ENCODE measurements around the gene PFN3.

Gene PFN3

GRCh38 chr5:177437623-177438022 lies 37.2 kb upstream of the PFN3 start:
- DNase-seq: no peak

- no peak for DNase-seq
Observed at GRCh38 chr5:177435847-177436536, 35.5 kb upstream of the PFN3 start.

GRCh38 chr5:177434942-177435738 lies 34.7 kb upstream of the PFN3 start:
- no peak for DNase-seq

GRCh38 chr5:177434437-177434836 lies 34.0 kb upstream of the PFN3 start:
- no peak for DNase-seq

GRCh38 chr5:177433658-177434217 lies 33.3 kb upstream of the PFN3 start:
- no peak for DNase-seq

- no peak for DNase-seq
Observed at GRCh38 chr5:177432839-177433657, 32.6 kb upstream of the PFN3 start.

GRCh38 chr5:177432143-177432838 lies 31.8 kb upstream of the PFN3 start:
- DNase-seq: no peak

GRCh38 chr5:177431317-177432142 lies 31.1 kb upstream of the PFN3 start:
- no peak for DNase-seq

- no peak for DNase-seq
Observed at GRCh38 chr5:177430972-177431316, 30.5 kb upstream of the PFN3 start.

- DNase-seq: no peak
Observed at GRCh38 chr5:177430140-177430951, 29.9 kb upstream of the PFN3 start.

GRCh38 chr5:177429248-177430040 lies 29.0 kb upstream of the PFN3 start:
- DNase-seq: no peak

GRCh38 chr5:177428574-177429217 lies 28.2 kb upstream of the PFN3 start:
- DNase-seq: no peak

- no peak for DNase-seq
Observed at GRCh38 chr5:177427919-177428573, 27.6 kb upstream of the PFN3 start.

GRCh38 chr5:177427211-177427822 lies 26.9 kb upstream of the PFN3 start:
- no peak for DNase-seq

GRCh38 chr5:177426566-177427210 lies 26.2 kb upstream of the PFN3 start, which contains the start of gene GRK6:
Gene GRK6 (plus strand): TSS chr5:177426676. CDS start chr5:177426846, 170 bp downstream.
- peak in 1 of 2 experiments; percentile 38 for DNase-seq

GRCh38 chr5:177425801-177426565 lies 25.5 kb upstream of the PFN3 start:
- DNase-seq: peak; percentile 100
